GM13976 (cell line): ENCODE data around the gene PTPRM.

ENCODE experiments used
- DNase-seq: peaks from one replicate; pipeline ENCODE4 v3.0.0; 2012; ENCODE audit warnings: low spot score
- in situ Hi-C: fragments of 300-500 bp; cut with MboI; formaldehyde crosslinking; loops from one replicate; pipeline ENCODE4 v1.12.0; 2022; ENCODE audit warnings: low sequenced_read_pairs, mixed read lengths, inconsistent platforms; ENCODE audit not compliant: unreplicated experiment
- TF ChIP-seq, protein P1 (sequence below): IDR thresholded peaks from 2 replicates; pipeline ENCODE4 v1.5.1; 2012; ENCODE audit warnings: borderline replicate concordance, mild to moderate bottlenecking; ENCODE audit not compliant: insufficient read depth; ENCODE audit errors: extremely low read depth, missing control alignments, control extremely low read depth

PTPRM gene

DNA sequence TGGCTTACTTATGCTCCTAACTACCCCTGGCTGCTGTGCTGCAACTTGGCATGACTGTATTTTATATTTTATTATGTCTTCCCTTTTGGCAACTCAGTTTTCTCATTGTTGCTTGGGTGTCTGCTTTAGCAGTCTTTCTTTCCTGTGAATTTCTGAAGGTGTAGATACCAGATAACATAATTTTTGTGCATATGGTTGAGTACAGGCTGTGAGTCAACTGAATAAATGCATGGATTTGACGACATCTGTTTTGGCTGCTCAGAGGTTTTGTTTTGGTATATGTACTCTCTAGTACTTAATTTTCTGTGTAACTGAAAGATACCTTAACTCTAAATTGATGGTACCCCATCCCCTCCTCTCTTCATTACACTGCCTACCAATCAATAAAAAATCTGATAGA lies 303.1 kb downstream of the PTPRM start:
- no peak for DNase-seq
- in situ Hi-C loops = no loop called here
- TF ChIP-seq, protein P1, sequence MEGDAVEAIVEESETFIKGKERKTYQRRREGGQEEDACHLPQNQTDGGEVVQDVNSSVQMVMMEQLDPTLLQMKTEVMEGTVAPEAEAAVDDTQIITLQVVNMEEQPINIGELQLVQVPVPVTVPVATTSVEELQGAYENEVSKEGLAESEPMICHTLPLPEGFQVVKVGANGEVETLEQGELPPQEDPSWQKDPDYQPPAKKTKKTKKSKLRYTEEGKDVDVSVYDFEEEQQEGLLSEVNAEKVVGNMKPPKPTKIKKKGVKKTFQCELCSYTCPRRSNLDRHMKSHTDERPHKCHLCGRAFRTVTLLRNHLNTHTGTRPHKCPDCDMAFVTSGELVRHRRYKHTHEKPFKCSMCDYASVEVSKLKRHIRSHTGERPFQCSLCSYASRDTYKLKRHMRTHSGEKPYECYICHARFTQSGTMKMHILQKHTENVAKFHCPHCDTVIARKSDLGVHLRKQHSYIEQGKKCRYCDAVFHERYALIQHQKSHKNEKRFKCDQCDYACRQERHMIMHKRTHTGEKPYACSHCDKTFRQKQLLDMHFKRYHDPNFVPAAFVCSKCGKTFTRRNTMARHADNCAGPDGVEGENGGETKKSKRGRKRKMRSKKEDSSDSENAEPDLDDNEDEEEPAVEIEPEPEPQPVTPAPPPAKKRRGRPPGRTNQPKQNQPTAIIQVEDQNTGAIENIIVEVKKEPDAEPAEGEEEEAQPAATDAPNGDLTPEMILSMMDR = no peak

DNA sequence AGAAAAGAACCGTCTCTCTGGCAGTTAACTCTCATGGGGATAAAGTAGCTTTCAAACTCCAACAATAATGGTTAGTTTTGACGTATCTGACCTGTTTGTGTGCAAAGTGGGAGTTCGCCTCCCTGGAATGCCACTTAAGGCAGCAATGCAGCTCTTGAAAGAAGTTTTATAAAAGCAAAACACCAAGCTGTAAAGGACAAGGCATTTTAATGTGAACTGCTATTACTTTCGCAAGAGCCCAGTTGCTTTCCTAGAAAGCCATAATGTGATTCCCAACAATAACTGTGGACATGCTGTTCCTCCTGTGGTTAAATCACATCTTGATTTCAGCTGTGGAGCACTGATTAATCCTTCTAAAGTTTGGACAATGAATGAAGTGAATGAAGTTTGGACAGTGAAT lies 303.7 kb downstream of the PTPRM start:
- TF ChIP-seq, protein P1 = no peak
- no peak for DNase-seq
- in situ Hi-C loops = no loop called here

DNA sequence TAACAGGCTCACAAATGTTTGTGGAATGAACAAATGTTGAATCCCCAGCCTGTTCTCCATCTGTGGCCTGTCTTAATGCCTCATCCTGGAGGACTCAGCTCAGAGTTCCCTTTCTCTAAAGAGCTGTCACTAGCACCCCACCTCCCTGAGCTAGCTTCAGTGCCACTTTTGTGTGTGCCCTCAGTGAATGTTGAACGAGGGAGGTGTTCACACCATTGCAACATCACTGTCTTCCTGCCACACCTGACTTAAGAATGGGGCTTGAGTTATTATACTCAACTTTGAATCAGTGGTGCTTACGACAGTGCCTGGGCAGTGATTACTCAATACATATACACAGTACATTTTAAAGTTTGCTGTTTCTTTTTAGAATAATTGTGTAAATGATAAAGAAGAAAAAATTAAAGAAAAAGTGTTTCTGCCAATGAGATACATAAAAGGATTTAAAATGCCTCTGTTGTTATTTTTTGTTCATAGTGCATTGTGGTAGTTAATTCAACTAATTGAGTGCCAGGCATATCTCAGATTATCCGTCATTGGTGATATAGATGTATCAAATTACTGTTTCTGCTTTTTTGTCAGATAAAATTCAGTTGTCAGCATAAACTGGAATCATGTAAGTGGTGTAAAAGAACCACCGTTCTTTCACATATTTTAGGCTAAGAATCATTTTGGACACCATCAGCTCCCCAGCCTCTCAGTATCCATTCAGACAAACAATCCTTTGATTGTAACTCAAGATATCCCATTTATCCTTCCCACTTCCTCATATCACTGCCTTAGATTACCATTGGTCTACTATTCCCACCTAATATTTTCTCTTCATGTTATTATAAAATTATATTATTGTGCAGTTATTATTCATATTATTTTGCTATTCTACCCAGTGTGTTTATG lies 304.7 kb downstream of the PTPRM start:
- in situ Hi-C loops = no loop called here
- no peak for DNase-seq
- TF ChIP-seq, protein P1 = no peak

GRCh38 chr18:7872569-7872968 lies 305.5 kb downstream of the PTPRM start:
- DNase-seq = no peak
- in situ Hi-C loops = no loop called here
- TF ChIP-seq, protein P1 = no peak

DNA sequence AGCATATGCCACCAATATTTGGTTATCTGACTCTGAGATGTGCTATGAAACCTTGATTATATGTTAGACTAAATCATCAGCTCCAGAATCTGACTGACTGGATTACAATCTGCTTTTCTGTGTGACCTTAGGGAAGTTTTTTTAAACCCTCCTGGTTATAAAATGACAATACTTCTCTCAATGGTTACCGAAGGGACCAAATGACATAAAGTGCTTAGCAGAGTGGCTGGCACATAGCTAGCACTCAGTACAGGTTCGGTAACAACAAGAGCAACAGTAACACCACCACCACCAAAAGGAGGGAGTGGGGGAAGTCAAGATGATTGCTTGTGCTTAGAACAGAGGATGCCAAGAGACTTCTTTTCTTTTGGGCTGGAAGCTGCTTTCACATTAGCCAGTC lies 306.2 kb downstream of the PTPRM start:
- DNase-seq = no peak
- in situ Hi-C loops = no loop called here
- TF ChIP-seq, protein P1 = no peak

GRCh38 chr18:7876354-7877104 lies 309.4 kb downstream of the PTPRM start:
- TF ChIP-seq, protein P1 = no peak
- in situ Hi-C loops = no loop called here
- no peak for DNase-seq
